Superior temporal gyrus (tissue), 1 donor: ENCODE results near the gene GTPBP10.

Experiments used
- DNase-seq: peaks from one replicate; pipeline ENCODE4 v3.0.0-alpha.2; 2016; ENCODE audit errors: extremely low spot score

GTPBP10 gene

DNA sequence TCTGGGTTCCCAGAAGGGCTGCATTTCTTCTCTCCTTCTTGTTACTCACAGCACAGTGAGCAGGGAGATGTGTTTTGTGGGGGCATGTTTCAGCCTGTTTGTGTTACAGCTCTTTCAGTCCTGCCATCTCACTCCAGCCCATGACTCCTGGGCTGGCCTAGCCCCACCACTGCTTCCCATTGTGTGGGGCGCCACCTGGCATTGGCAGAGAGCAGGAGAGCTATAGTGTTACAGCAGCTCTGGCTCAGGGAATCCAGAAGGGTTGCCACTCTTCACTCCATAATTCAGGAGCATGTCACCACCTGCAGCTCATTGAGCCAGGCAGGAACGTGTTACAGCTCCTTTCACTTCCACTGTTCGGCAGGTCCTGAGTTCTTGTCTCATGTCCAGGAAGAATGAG lies 86.7 kb downstream of the GTPBP10 start:
- no peak for DNase-seq
